ENCODE measurements around the gene IFT81. TPM values are rescaled to one million over a fixed set of nuclear protein-coding genes. Genes with fewer than 3 reads are reported as not detected.

IFT81 gene
- total RNA-seq, 4 donors from 2014 or later = 4.0 to 14.8 (median 5.3) TPM

DNA sequence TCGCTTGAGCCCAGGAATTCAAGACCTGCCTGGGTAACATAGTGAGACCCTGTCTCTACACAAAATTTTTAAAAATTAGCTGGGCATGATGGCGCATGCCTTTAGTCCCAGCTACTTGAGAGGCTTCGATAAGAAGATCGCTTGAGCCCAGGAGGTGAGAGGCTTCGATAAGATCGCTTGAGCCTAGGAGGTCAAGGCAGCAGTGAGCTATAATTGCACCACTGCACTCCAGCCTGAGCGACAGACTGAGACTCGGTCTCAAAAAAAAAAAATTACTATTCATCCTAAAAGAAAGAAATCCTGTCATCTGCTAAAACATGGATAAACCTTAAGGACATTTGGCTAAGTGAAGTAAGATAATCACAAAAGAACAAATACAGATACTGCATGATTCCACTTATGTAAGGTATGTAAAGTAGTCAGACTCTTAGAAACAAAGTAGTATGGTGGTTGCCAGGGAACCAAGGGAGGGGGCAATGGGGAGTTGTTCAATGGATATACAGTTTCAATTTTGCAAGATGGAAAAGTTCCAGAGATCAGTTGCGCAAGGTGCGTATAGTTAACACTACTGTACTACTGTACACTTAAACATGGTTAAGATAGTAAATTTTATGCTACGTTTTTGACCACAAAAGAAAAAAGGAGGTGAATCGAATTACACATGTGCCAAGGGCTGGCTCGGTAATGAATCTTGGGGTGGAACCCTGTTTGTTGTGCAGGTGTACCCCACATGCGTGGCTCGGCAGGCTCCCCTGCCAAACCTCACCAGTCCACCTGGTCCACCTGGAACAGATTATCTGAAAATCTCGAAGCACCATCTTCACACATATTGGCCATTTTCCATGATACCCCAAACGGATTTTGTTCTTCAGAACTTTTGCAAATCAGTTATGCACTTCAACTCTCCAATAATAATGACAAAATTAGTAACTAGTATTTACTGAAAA, 138.6 kb downstream of the IFT81 start:
- TF ChIP-seq, protein P1, sequence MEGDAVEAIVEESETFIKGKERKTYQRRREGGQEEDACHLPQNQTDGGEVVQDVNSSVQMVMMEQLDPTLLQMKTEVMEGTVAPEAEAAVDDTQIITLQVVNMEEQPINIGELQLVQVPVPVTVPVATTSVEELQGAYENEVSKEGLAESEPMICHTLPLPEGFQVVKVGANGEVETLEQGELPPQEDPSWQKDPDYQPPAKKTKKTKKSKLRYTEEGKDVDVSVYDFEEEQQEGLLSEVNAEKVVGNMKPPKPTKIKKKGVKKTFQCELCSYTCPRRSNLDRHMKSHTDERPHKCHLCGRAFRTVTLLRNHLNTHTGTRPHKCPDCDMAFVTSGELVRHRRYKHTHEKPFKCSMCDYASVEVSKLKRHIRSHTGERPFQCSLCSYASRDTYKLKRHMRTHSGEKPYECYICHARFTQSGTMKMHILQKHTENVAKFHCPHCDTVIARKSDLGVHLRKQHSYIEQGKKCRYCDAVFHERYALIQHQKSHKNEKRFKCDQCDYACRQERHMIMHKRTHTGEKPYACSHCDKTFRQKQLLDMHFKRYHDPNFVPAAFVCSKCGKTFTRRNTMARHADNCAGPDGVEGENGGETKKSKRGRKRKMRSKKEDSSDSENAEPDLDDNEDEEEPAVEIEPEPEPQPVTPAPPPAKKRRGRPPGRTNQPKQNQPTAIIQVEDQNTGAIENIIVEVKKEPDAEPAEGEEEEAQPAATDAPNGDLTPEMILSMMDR (IDR thresholded peaks at IDR 0.05) = no peak
- DNase-seq (ENCODE audit: low spot score) (no peak), ATAC-seq (ENCODE audit: low FRiP score) (no peak)

DNA sequence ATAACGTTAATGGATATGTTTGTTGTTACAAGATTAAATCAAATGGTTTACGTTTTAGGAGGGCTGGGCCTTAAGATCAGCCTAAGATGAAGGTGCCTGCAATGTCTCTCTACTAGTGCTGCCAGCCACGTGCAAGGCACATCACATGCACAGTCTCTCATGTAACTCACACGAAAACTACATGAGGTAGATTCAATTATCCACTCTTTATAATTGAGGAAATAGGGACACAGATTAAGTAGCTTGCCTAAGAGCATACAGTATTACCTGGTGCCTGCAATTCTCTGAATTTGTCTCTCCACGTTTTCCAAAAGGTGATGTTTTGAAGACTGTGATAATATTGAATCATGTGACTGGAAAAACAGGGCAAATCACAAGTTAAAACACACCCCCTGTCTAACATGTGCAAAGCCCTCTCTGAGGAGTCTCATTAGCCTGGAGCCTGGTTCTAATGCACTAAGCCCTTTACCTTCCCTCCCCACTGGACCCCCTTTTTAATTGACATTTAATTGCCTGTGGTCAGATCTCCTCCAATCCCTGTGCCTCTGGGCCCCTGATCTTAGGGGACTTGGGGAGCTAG, 142.3 kb downstream of the IFT81 start:
- no peak for DNase-seq (ENCODE audit: low spot score)
- ATAC-seq (ENCODE audit: low FRiP score) = no peak
- TF ChIP-seq, protein P1 (IDR thresholded peaks at IDR 0.05) = no peak

DNA sequence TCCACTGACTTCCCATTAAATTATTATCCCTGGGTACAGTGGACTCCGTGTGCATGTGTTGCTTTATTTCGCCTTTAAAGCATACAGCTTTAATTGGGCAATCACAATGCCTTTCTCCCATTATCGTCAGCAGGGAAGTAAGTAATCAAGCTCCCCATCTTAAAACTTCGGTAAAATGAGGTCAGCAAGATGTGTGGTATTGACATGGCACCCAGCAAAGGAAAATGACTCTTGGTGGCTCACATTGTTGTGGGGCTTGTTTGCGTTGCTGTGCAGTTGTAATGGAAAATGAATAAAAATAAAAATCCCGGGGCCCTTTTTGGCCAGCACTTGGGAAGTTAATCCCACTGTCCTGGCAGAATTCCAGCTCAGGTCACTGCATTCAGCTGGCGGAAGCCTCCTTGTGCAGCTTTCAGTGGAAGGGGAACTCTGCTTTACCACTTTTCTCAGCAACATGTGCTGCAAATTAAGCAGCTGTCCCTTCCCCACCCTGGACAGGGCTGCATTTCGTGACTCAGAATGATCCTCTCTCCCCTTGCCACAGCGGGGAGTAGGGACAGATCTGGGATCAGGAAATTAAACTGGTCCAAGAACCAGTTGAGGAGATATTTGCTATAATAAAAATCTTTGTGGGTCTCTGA, 142.9 kb downstream of the IFT81 start:
- TF ChIP-seq, protein P1 (IDR thresholded peaks at IDR 0.05) = no peak
- DNase-seq (ENCODE audit: low spot score) (no peak), ATAC-seq (ENCODE audit: low FRiP score) (no peak)

Other genes with a start within 250 kb of the IFT81 start
- 10 to 100 TPM; 28.5 to 42.7 (median 36.5) TPM for gene GLTP, start 243.8 kb upstream of the IFT81 start, total RNA-seq
- 10 to 100 TPM in 3 of 4 donors, 1 to 10 TPM in 1; 7.0 to 30.1 (median 12.1) TPM for gene TCHP, start 224.1 kb upstream of the IFT81 start, total RNA-seq
- 10 to 100 TPM; 28.7 to 77.2 (median 47.0) TPM for gene GIT2, start 128.0 kb upstream of the IFT81 start, total RNA-seq
- 10 to 100 TPM; 33.6 to 93.3 (median 43.2) TPM for gene ANKRD13A, start 124.9 kb upstream of the IFT81 start, total RNA-seq
- gene C12orf76, start 75.8 kb upstream of the IFT81 start, total RNA-seq = 10 to 100 TPM in 3 of 4 donors, 1 to 10 TPM in 1; 7.4 to 17.0 (median 11.9) TPM
- gene ATP2A2, start 156.9 kb downstream of the IFT81 start, total RNA-seq = 100 to 1,000 TPM; 116 to 238 (median 132) TPM

All from omental fat pad (tissue), 4 donors.